Measurements from ENCODE around the gene SLC36A1. TPM values are rescaled to one million over a fixed set of nuclear protein-coding genes. Genes with fewer than 3 reads are reported as not detected.

SLC36A1 gene
- total RNA-seq, 1 donor from 2014 or later = 14.2 TPM

GRCh38 chr5:151448038-151448985 is 909 bp downstream of the SLC36A1 start:
- peak overlapping the region; percentile 81 for H3K4me3 Mint-ChIP-seq (ENCODE audit: low read depth)
- peak overlapping the region; percentile 87 for H3K27ac Mint-ChIP-seq
- TF ChIP-seq CTCF (IDR thresholded peaks at IDR 0.05; ENCODE audit: unreplicated experiment) = peak; percentile 27
- H3K36me3 Mint-ChIP-seq (ENCODE audit: insufficient read depth) = no peaks in the 10 kb centered on the region
- no peaks in the 10 kb centered on the region for H3K9me3 Mint-ChIP-seq (ENCODE audit: low read depth)
- peak; percentile 14 for DNase-seq (ENCODE audit: low spot score, unreplicated experiment)
- peaks cover 7% of the 10 kb centered on the region for H3K27me3 Mint-ChIP-seq
- peaks cover 12% of the 10 kb centered on the region for H3K4me1 Mint-ChIP-seq (ENCODE audit: low read depth)

- Mint-ChIP-seq H3K4me1 (ENCODE audit: low read depth) (peaks cover 12% of the 10 kb centered on the region), H3K36me3 (ENCODE audit: insufficient read depth) (no peaks in the 10 kb centered on the region), H3K27me3 (peaks cover 7% of the 10 kb centered on the region), H3K4me3 (ENCODE audit: low read depth) (peak overlapping the region; percentile 81), H3K9me3 (ENCODE audit: low read depth) (no peaks in the 10 kb centered on the region), H3K27ac (no peak overlapping the region)
- no peak for TF ChIP-seq CTCF (IDR thresholded peaks at IDR 0.05; ENCODE audit: unreplicated experiment)
- no peak for DNase-seq (ENCODE audit: low spot score, unreplicated experiment)
Observed at GRCh38 chr5:151449297-151449696, 1.9 kb downstream of the SLC36A1 start.

DNA sequence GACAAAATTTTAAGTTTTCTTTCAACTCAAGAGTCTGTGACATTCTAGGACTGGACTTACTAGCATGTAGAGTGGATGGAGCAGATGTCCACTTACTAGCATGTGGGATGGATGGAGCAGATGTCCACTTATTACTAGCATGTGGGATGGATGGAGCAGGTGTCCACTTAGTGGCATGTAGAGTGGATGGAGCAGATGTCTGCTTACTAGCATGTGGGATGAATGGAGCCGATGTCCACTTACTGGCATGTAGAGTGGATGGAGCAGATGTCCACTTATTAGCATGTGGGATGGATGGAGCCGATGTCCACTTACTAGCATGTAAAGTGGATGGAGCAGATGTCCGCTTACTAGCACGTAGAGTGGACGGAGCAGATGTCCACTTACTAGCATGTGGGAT is 2.4 kb downstream of the SLC36A1 start:
- no peaks in the 10 kb centered on the region for H3K36me3 Mint-ChIP-seq (ENCODE audit: insufficient read depth)
- H3K27me3 Mint-ChIP-seq = peaks cover 7% of the 10 kb centered on the region
- no peaks in the 10 kb centered on the region for H3K9me3 Mint-ChIP-seq (ENCODE audit: low read depth)

DNA sequence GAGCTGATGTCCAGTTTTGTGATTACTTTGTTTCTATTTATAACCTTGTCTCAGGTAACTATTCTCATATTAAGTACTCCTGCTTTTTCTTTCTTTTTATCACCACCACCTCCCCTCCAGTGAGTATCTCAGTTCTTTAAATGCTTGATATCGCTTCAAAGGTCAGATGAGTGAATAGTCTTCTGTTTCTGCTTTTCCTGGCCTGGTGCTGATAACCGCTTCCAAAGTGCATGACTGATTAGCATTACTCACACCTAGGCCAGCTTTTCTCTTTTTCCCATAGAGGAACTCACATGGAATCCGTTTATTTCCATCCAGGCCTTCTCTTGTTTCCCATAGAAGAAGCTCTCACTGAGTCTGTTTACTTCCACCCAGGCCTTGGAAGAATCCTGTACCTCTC is 3.2 kb downstream of the SLC36A1 start:
- Mint-ChIP-seq H3K9me3 (ENCODE audit: low read depth) (no peaks in the 10 kb centered on the region), H3K27me3 (peaks cover 7% of the 10 kb centered on the region), H3K4me3 (ENCODE audit: low read depth) (no peak overlapping the region)

More for the DNA sequence above, 2.4 kb downstream of the SLC36A1 start:
- peaks cover 12% of the 10 kb centered on the region for H3K4me1 Mint-ChIP-seq (ENCODE audit: low read depth)
- H3K27ac Mint-ChIP-seq = no peak overlapping the region
- H3K4me3 Mint-ChIP-seq (ENCODE audit: low read depth) = no peak overlapping the region
- no peak for TF ChIP-seq CTCF (IDR thresholded peaks at IDR 0.05; ENCODE audit: unreplicated experiment)
- DNase-seq (ENCODE audit: low spot score, unreplicated experiment) = no peak

More for the DNA sequence above, 3.2 kb downstream of the SLC36A1 start:
- Mint-ChIP-seq H3K36me3 (ENCODE audit: insufficient read depth) (no peaks in the 10 kb centered on the region), H3K4me1 (ENCODE audit: low read depth) (peaks cover 12% of the 10 kb centered on the region), H3K27ac (no peak overlapping the region)
- DNase-seq (ENCODE audit: low spot score, unreplicated experiment) = no peak
- TF ChIP-seq CTCF (IDR thresholded peaks at IDR 0.05; ENCODE audit: unreplicated experiment) = no peak

All from progenitor cell of endocrine pancreas (in vitro differentiated cells).